HepG2 (cell line): Measurements from ENCODE around the gene TRPT1. TPM values are rescaled to one million over a fixed set of nuclear protein-coding genes. Genes with fewer than 3 reads are reported as not detected.

ENCODE experiments used
- AGO2 ChIP-seq: fragments of 200-400 bp; formaldehyde crosslinking; optimal IDR thresholded peaks from 2 replicates; pipeline ENCODE3; 2017; ENCODE audit warnings: mild to moderate bottlenecking, low read depth, low read length, moderate library complexity
- ATF1 ChIP-seq: IDR thresholded peaks from 2 replicates; pipeline ENCODE4 v1.6.1; 2016; ENCODE audit warnings: mild to moderate bottlenecking, control low read depth
- HDAC6 ChIP-seq: fragments of 200-600 bp; sonication (generic); IDR thresholded peaks from 2 replicates; pipeline ENCODE4 v1.7.0; 2017; ENCODE audit warnings: mild to moderate bottlenecking, antibody characterized with exemption, low read length, low read depth
- HNF4G ChIP-seq, 2 experiments: sonication (generic) in 1 of 2; formaldehyde crosslinking in 1 of 2; IDR thresholded peaks; 2 replicates each; pipeline versions ENCODE4 v1.4.0 to v1.6.1; 2011 to 2020; ENCODE audit warnings: borderline replicate concordance in 2 of 2, low read depth in 2 of 2, mild to moderate bottlenecking in 2 of 2, low read length in 1 of 2, missing genetic modification reagents in 1 of 2, moderate library complexity in 1 of 2
- POGZ ChIP-seq: sonication (generic); formaldehyde crosslinking; IDR thresholded peaks from 2 replicates; pipeline ENCODE4 v1.4.0; 2020; ENCODE audit warnings: mild to moderate bottlenecking, missing genetic modification reagents
- RBFOX2 ChIP-seq: fragments of 200-400 bp; formaldehyde crosslinking; IDR thresholded peaks from 2 replicates; pipeline ENCODE4 v1.6.1; 2017; ENCODE audit warnings: low read depth, mild to moderate bottlenecking, low read length
- RORA ChIP-seq: sonication (generic); formaldehyde crosslinking; IDR thresholded peaks from 2 replicates; pipeline ENCODE4 v1.5.0; 2020; ENCODE audit warnings: mild to moderate bottlenecking, missing genetic modification reagents, moderate library complexity
- SALL1 ChIP-seq: sonication (generic); formaldehyde crosslinking; IDR thresholded peaks from 2 replicates; pipeline ENCODE4 v1.8.0; 2022; ENCODE audit warnings: mild to moderate bottlenecking, missing genetic modification reagents
- SPEN ChIP-seq: sonication (generic); formaldehyde crosslinking; IDR thresholded peaks from 2 replicates; pipeline ENCODE4 v1.5.1; 2020; ENCODE audit warnings: low read depth, mild to moderate bottlenecking, missing genetic modification reagents
- YY1 ChIP-seq: IDR thresholded peaks from 2 replicates; pipeline ENCODE4 v1.6.1; 2011; ENCODE audit warnings: low read length, low read depth, moderate library complexity, mild to moderate bottlenecking; ENCODE audit not compliant: insufficient read depth, insufficient replicate concordance
- ZBTB20 ChIP-seq: sonication (generic); formaldehyde crosslinking; IDR thresholded peaks from 2 replicates; pipeline ENCODE4 v1.8.1; 2023; ENCODE audit warnings: missing genetic modification reagents, low read depth, mild to moderate bottlenecking, borderline replicate concordance
- ZBTB8A ChIP-seq: sonication (generic); formaldehyde crosslinking; IDR thresholded peaks from 2 replicates; pipeline ENCODE4 v1.4.0; 2020; ENCODE audit warnings: mild to moderate bottlenecking, low read depth, missing genetic modification reagents, borderline replicate concordance
- ZFYVE20 ChIP-seq: sonication (generic); formaldehyde crosslinking; IDR thresholded peaks from 2 replicates; pipeline ENCODE4 v1.8.0; 2023; ENCODE audit warnings: low read depth, mild to moderate bottlenecking, moderate library complexity, missing genetic modification reagents, borderline replicate concordance
- ZNF282 ChIP-seq: fragments of 450-650 bp; IDR thresholded peaks from 2 replicates; pipeline ENCODE4 v1.6.1; 2018; ENCODE audit not compliant: partially characterized antibody
- ZNF335 ChIP-seq: sonication (generic); formaldehyde crosslinking; IDR thresholded peaks from 2 replicates; pipeline ENCODE4 v1.4.0; 2020; ENCODE audit warnings: missing genetic modification reagents
- ZNF432 ChIP-seq: sonication (generic); formaldehyde crosslinking; IDR thresholded peaks from 2 replicates; pipeline ENCODE4 v1.5.0; 2020; ENCODE audit warnings: missing genetic modification reagents, mild to moderate bottlenecking, borderline replicate concordance
- ZNF484 ChIP-seq: sonication (generic); formaldehyde crosslinking; IDR thresholded peaks from 2 replicates; pipeline ENCODE4 v1.5.1; 2020; ENCODE audit warnings: mild to moderate bottlenecking, low read depth, missing genetic modification reagents, borderline replicate concordance
- ZNF543 ChIP-seq: sonication (generic); formaldehyde crosslinking; IDR thresholded peaks from 2 replicates; pipeline ENCODE4 v1.4.0; 2020; ENCODE audit warnings: mild to moderate bottlenecking, missing genetic modification reagents
- ZNF550 ChIP-seq: sonication (generic); formaldehyde crosslinking; IDR thresholded peaks from 2 replicates; pipeline ENCODE4 v1.4.0; 2020; ENCODE audit warnings: mild to moderate bottlenecking, missing genetic modification reagents, borderline replicate concordance
- ZNF605 ChIP-seq: sonication (generic); formaldehyde crosslinking; IDR thresholded peaks from 2 replicates; pipeline ENCODE4 v1.8.0; 2022; ENCODE audit warnings: mild to moderate bottlenecking, missing genetic modification reagents
- ZNF709 ChIP-seq: sonication (generic); formaldehyde crosslinking; IDR thresholded peaks from 2 replicates; pipeline ENCODE4 v1.5.0; 2020; ENCODE audit warnings: mild to moderate bottlenecking, missing genetic modification reagents
- ZNF773 ChIP-seq: sonication (generic); formaldehyde crosslinking; IDR thresholded peaks from 2 replicates; pipeline ENCODE4 v1.4.0; 2020; ENCODE audit warnings: missing genetic modification reagents, borderline replicate concordance
- polyA plus RNA-seq, 8 experiments: library from polyadenylated mRNA; depleted of rRNA in 3 of 8; stranded (reverse) in 7 of 8; unstranded in 1 of 8; fragments of >200 nt; fragmentation: Illumina TruSeq in 4 of 8; extraction: Trizol in 4 of 8; gene quantifications; 2 replicates each; pipeline versions ENCODE4 v1.2.1 to v1.2.3, GENCODE V29; 2011 to 2016; ENCODE audit warnings: low read depth in 4 of 8, missing spikeins in 1 of 8, mixed read lengths in 1 of 8; ENCODE audit not compliant: insufficient read depth in 1 of 8
- total RNA-seq, 5 experiments: library from RNA; depleted of rRNA; stranded (reverse); fragments of >200 nt; fragmentation: Illumina TruSeq; extraction: Trizol; gene quantifications; 2 replicates each; pipeline ENCODE4 v1.2.3, GENCODE V29; 2016; ENCODE audit warnings: low read depth in 1 of 5
- TF ChIP-seq, protein P1 (sequence below), 2 experiments: sonication (generic) in 1 of 2; formaldehyde crosslinking in 1 of 2; IDR thresholded peaks; 2 replicates each; pipeline versions ENCODE4 v1.4.0 to v1.6.1; 2018 to 2020; ENCODE audit warnings: missing genetic modification reagents in 2 of 2, borderline replicate concordance in 1 of 2, low read depth in 1 of 2, mild to moderate bottlenecking in 1 of 2, missing biosample characterization in 1 of 2
- TF ChIP-seq, protein P2 (sequence below): IDR thresholded peaks from 2 replicates; pipeline ENCODE4 v1.6.1; 2018; ENCODE audit warnings: missing genetic modification reagents

The TRPT1 gene
- total and polyA plus RNA-seq, 2 of the 13 experiments (the other 11 are each of a cell fraction or from before 2014, with no cell fraction given), result 24.8 to 40.7 TPM

- TF ChIP-seq ZNF484 (CRISPR knock-in tag) (no peak), ZNF709 (CRISPR knock-in tag) (peak; percentile 29; the same call in 1 of the 2 replicates), ZNF543 (CRISPR knock-in tag) (0 out of 2 replicates have a peak, but pooled peaks have one; percentile 12), ZFYVE20 (CRISPR knock-in tag) (peak; percentile 37; the same call in 1 of the 2 replicates), HDAC6 (no peak), YY1 (peak; percentile 98), RBFOX2 (peak; percentile 88), SALL1 (CRISPR knock-in tag) (peak; percentile 62), SPEN (peak; percentile 50; the same call in 1 of the 2 replicates), ATF1 (CRISPR knock-in tag) (no peak), ZNF282 (no peak), HNF4G (IDR thresholded peaks at IDR 0.05; ENCODE audit: borderline replicate concordance, low read depth, low read length) (peak; percentile 12; the same call in 1 of the 2 replicates), HNF4G (CRISPR knock-in tag; IDR thresholded peaks at IDR 0.05; ENCODE audit: borderline replicate concordance, low read depth) (no peak), ZBTB8A (CRISPR knock-in tag) (no peak), ZNF773 (CRISPR knock-in tag) (no peak), ZNF432 (CRISPR knock-in tag) (0 out of 2 replicates have a peak, but pooled peaks have one; percentile 19), POGZ (CRISPR knock-in tag) (no peak), AGO2 (peak; percentile 77), ZNF550 (CRISPR knock-in tag) (0 out of 2 replicates have a peak, but pooled peaks have one; percentile 13), ZNF605 (CRISPR knock-in tag) (no peak; the same call in 1 of the 2 replicates), RORA (no peak), ZBTB20 (CRISPR knock-in tag) (peak; percentile 64; the same call in 1 of the 2 replicates), ZNF335 (peak; percentile 66; the same call in 1 of the 2 replicates)
- TF ChIP-seq, protein P1, sequence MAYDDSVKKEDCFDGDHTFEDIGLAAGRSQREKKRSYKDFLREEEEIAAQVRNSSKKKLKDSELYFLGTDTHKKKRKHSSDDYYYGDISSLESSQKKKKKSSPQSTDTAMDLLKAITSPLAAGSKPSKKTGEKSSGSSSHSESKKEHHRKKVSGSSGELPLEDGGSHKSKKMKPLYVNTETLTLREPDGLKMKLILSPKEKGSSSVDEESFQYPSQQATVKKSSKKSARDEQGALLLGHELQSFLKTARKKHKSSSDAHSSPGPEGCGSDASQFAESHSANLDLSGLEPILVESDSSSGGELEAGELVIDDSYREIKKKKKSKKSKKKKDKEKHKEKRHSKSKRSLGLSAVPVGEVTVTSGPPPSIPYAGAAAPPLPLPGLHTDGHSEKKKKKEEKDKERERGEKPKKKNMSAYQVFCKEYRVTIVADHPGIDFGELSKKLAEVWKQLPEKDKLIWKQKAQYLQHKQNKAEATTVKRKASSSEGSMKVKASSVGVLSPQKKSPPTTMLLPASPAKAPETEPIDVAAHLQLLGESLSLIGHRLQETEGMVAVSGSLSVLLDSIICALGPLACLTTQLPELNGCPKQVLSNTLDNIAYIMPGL (CRISPR knock-in tag; IDR thresholded peaks at IDR 0.05; ENCODE audit: borderline replicate concordance in 1 of 2, low read depth in 1 of 2), result peak; percentile 24 to 44; a peak in 2 of 4 replicates
- TF ChIP-seq, protein P2, sequence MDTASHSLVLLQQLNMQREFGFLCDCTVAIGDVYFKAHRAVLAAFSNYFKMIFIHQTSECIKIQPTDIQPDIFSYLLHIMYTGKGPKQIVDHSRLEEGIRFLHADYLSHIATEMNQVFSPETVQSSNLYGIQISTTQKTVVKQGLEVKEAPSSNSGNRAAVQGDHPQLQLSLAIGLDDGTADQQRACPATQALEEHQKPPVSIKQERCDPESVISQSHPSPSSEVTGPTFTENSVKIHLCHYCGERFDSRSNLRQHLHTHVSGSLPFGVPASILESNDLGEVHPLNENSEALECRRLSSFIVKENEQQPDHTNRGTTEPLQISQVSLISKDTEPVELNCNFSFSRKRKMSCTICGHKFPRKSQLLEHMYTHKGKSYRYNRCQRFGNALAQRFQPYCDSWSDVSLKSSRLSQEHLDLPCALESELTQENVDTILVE (CRISPR knock-in tag), result peak; percentile 47; the same call in 1 of the 2 replicates
These were observed 21.1 kb upstream of the TRPT1 start, which contains the start of gene PPP1R14B (continued) for GRCh38 chr11:64246871-64247728.
